ENCODE results near the gene IRF2.
"Not testable (repeated sequence)": the region's sequence is repeated elsewhere in the genome, so short reads cannot be mapped to it uniquely, and the experiment has no call there.

Gene IRF2

GRCh38 chr4:184389978-184390900 is 84.1 kb downstream of the IRF2 start:
- no peak for DNase-seq (ENCODE audit: low spot score)

DNA sequence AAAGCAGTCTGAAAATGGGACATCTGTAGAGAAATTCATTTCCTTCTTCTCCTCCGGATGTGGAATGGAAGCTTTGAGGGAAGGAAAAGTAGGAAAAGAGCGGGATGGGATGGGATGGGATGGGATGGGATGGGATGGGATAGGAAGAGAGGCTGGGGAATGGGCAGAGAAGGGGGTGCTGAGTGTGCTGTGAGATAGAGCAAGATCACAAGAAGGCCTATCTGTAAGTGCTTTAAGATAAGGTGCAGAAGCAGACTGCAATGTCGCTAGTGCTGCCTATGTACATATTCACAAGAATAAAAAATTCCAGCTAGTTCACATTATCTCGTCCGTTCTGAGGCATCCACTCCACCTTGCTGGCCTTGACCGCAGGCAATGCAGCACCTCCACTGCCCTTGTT is 86.2 kb downstream of the IRF2 start:
- DNase-seq (ENCODE audit: low spot score), result no peak

DNA sequence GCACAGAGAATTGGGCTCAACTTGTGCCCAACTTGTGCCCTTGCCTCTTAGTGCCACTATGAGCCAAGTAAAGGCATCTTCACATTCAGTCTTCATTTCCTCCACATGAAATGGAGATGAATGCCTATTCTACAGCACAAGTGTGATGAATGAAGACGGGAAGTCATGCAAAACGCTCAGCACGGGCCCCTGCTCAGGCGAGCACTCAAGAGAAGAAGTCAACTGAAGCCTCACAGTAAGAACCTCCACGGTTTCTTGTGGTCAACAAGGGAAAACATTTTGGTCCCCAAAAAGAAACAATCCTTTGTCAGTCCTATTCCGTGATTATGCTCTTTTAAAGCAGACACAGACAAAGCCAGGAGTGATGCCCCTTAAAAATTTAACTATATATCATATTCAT is 87.0 kb downstream of the IRF2 start:
- no peak for DNase-seq (ENCODE audit: low spot score)

DNA sequence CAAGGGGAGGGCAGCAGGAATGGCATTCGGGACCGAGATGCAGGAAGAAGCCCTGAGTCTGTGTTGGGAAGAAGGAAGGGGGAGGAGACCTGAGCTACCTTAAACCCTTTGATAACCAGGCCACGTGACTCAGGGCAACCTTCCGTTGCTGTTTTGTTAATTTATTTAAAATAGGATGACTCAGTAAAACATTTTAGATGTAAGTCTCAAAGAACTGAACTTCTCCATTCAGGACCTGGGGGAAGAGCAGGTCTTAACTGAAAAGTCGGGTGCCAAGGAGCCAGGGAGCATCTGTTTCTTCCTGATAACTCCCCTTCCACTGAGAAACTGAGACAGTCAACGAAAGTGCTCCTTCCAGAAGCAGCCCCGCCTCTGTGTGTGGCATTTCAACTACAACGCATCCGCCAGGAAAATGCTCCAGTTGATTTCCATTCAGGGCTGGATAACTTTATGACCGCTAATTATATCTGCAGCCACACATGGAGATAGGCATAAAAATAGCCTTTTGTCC is 88.0 kb downstream of the IRF2 start:
- DNase-seq (ENCODE audit: low spot score), result peak; percentile 47

GRCh38 chr4:184385705-184386141 is 88.6 kb downstream of the IRF2 start:
- DNase-seq (ENCODE audit: low spot score), result no peak

DNA sequence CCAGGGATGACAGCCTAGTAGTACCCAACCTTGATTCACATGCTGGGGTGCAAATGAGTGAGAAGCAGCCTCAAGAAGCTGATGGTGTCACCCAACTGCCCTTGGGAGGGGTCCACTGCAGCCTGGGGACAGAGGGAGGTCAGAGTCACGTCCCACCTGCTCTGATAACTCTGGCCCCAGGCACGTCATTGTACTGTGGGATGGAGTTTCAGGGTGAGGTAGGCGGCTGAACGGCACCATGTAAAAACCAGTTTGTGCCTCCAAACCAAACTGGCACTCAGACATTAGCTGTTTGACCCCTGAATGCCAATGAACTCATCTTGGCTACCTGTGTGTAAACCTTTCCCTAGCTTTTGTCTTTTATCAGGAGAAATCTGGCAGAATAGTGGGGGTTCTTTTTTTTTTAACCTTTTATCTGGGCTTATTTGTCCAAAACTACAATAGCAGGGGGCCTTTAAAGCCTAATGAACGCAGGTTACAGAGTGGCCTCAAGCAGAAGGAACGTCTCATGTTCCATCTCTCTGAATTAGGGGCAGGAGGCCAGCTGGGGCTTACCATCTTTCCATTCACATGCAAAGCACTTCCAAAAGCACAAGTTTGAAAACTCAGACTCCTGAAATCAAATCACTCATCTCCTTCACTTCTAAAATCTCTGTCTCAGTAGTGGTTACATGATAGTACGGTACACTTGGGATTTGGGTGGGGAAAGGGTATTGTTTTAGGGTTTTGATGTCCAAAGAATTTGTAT is 89.4 kb downstream of the IRF2 start:
- no peak for DNase-seq (ENCODE audit: low spot score)

- peak; percentile 49 for DNase-seq (ENCODE audit: low spot score)
Measured at GRCh38 chr4:184384056-184384809, 90.1 kb downstream of the IRF2 start.

GRCh38 chr4:184383497-184384055 is 90.8 kb downstream of the IRF2 start:
- peak; percentile 95 for DNase-seq (ENCODE audit: low spot score)

DNA sequence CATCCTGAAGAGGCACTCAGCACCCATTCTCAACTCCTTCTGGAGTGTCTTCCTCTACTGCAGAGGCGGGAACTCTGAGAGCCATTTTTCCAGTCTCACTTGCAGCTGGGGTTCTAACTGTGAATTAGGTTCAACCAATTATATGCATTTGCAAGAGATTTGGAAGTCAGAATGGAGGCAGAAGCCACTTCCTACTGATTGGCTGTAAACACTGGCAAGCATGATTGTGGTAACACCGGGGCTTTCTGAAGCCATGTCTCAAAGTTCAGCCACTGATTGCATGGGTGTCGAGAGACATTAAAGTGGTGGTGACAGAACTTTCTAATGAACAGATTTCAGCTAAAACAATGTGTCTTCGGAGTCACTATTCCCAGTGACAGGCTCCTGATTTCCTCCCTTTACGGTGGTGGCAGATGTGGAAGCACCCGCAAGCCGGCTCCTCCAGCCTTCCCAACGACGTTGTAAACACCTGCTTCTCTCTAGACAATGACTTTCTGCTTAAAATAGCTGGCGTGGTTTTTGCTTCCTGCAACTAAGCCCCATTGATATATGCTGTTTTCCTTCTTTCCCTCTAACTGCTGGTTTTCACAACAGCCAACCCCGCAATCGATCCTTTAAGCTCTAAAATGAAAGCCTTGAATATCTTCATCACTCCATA is 92.0 kb downstream of the IRF2 start:
- DNase-seq (ENCODE audit: low spot score), result no peak

DNA sequence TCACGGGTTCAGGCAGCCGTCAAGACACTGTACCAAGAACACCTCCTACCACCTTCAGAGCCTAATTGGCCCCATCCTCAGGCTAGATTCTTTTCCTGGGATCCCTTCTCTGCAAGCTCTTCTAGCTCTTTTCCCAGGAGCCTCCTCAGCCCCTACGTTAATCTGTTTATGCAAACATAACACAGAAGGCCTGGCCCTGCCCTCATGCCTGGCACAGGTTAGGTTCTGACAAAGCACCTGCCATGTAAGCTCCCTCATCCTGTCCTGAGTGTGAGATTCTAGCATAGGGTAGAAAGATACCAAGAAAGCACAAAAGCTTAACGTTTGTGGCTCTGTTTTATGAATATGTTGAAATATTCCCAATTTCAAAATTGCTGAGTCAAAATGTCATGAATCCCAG is 93.6 kb downstream of the IRF2 start:
- DNase-seq (ENCODE audit: low spot score), result no peak

GRCh38 chr4:184380214-184380613 is 94.1 kb downstream of the IRF2 start:
- not testable (repeated sequence) for DNase-seq (ENCODE audit: low spot score)

- no peak for DNase-seq (ENCODE audit: low spot score)
Measured at GRCh38 chr4:184376923-184377322, 97.4 kb downstream of the IRF2 start.

- DNase-seq (ENCODE audit: low spot score), result no peak
Measured at GRCh38 chr4:184376126-184376838, 98.1 kb downstream of the IRF2 start.

DNA sequence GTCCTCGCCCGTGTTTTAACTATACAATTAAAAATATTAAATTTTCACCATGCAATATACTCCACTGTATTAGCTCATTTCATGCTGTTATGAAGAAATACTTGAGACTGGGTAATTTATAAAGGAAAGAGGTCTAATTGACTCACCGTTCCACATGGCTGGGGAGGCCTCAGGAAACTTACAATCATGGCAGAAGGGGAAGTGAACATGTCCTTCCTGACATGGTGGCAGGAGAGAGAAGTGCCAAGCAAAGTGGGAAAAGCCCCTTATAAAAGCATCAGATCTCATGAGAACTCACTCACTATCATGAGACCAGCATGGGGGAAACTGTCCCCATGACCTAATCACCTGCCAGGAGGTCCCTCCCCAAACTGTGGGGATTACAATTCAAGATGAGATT is 98.7 kb downstream of the IRF2 start:
- not testable (repeated sequence) for DNase-seq (ENCODE audit: low spot score)

DNA sequence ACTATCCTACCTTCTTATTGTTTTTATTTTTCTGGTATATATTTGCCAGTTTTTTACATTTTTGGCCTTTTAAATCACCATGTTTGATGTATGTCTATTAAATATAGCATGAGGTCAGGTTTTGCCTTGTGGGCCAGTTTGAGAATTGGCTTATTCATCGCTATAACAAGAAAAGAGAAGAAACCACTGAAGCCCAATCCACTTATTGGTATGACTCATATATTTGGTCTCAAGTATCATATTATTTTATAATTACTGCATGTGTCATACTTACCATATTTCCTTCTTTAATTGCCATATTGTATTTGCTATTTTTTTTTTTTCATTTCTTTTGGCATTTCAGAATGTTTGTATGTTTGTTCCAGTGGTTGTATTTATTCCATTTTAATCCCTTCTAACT is 99.3 kb downstream of the IRF2 start:
- peak; percentile 74 for DNase-seq (ENCODE audit: low spot score)

GRCh38 chr4:184373886-184374405 is 100.4 kb downstream of the IRF2 start:
- no peak for DNase-seq (ENCODE audit: low spot score)

DNA sequence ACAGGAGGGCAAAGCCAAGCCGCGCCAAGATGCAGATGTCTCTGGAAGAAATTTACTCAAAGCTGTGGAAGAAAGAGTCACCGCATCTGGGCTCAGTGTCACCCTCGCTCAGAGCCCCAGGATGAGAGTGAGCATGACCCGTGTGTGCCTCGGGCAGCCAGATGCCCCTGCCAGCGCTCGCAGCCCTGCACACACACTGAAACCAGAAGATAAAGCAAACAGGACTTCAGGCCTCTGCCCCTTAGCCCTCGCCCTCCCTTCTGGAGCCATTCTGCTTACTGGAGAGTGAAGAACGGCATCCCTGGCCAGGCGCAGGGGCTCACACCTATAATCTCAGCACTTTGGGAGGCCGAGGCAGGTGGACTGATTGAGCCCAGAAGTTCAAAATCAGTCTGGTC is 103.0 kb downstream of the IRF2 start:
- no peak for DNase-seq (ENCODE audit: low spot score)

GRCh38 chr4:184370711-184371389 is 103.5 kb downstream of the IRF2 start:
- DNase-seq (ENCODE audit: low spot score), result no peak

DNA sequence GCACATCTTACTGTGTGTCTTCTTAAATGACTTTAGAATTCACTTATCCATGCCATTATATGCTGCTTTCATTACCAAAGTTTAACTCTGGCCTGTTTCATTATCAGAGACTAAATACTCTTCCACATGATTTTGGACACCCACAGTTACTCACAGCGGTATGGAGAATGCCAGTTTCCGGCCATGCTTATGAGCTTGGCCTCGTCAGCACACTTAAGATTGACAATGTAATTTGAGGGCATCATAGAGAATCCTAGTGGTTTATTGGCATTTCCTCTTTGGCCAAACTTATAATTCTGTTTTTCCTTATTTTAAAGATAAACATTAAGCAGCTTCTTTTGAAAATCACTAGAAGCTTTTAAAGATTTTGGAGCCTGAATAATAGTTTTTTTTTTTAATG is 104.5 kb downstream of the IRF2 start:
- no peak for DNase-seq (ENCODE audit: low spot score)

- no peak for DNase-seq (ENCODE audit: low spot score)
Measured at GRCh38 chr4:184368731-184369130, 105.6 kb downstream of the IRF2 start.
